Measurements from ENCODE around the gene ZNF765. TPM values are rescaled to one million over a fixed set of nuclear protein-coding genes. Genes with fewer than 3 reads are reported as not detected.
"Not testable (repeated sequence)": the region's sequence is repeated elsewhere in the genome, so short reads cannot be mapped to it uniquely, and the experiment has no call there.

The ZNF765 gene
- total RNA-seq = 10 to 100 TPM in 2 of 4 donors, 1 to 10 TPM in 2; 8.5 to 19.4 (median 9.6) TPM

GRCh38 chr19:53394974-53395839 is at the start of gene ZNF765:
Gene ZNF765 (plus strand): TSS chr19:53395149. CDS start chr19:53398016, 2,867 bp downstream.
- no peak for TF ChIP-seq CTCF (IDR thresholded peaks at IDR 0.05)
- DNase-seq (ENCODE audit: low spot score) = peak; percentile 93
- ATAC-seq (ENCODE audit: low FRiP score) = peak; percentile 99

GRCh38 chr19:53355739-53356138 is 39.2 kb upstream of the ZNF765 start:
- DNase-seq (ENCODE audit: low spot score) (no peak), ATAC-seq (ENCODE audit: low FRiP score) (no peak)
- no peak for TF ChIP-seq CTCF (IDR thresholded peaks at IDR 0.05)

DNA sequence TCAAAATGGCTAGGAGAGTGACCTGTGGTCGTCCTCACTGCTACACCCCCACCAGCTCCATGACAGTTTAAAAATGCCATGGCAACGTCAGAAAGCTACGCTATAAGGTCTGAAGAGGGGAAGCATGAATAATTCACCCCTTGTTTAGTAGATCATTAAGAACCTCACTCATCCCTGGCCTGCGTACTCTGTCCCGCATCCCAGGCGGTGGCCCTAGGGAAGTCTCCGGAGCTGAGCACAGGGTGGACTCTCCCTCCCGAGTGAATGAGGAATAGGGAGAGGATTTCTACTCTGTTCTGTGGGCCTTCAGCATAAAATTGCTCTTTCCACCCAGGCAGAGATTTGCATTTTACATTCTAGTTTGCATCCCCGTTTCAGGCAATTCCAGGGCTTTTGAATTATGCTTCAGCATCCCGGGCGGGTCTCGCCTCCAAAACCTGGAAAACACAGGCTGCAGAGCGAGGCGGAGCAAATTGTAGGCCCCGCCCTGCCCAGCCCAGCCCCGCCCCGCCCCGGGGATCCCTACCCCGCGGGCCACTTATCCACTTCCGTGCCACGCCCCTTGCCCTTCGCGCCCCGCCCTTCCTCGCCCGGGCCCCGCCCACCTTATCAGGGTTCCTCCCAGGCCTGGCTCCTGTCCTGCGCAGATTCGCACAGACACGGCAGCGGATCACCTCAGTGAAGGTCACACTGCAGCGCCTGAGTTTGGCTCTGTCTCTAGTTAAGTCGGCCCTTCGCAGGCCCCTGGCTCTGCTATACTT is 36.9 kb upstream of the ZNF765 start:
- TF ChIP-seq CTCF (IDR thresholded peaks at IDR 0.05) = no peak
- DNase-seq (ENCODE audit: low spot score) (no peak), ATAC-seq (ENCODE audit: low FRiP score) (no peak)

GRCh38 chr19:53360056-53360455 is 34.9 kb upstream of the ZNF765 start:
- DNase-seq (ENCODE audit: low spot score); ATAC-seq (ENCODE audit: low FRiP score): not testable (repeated sequence)

GRCh38 chr19:53365134-53365898 is 29.6 kb upstream of the ZNF765 start, which contains the start of gene ZNF525:
Gene ZNF525 (plus strand): TSS chr19:53365705. CDS start chr19:53372282, 6,577 bp downstream.
- peak; percentile 88 for DNase-seq (ENCODE audit: low spot score)
- peak; percentile 100 for ATAC-seq (ENCODE audit: low FRiP score)
- TF ChIP-seq CTCF (IDR thresholded peaks at IDR 0.05) = no peak

DNA sequence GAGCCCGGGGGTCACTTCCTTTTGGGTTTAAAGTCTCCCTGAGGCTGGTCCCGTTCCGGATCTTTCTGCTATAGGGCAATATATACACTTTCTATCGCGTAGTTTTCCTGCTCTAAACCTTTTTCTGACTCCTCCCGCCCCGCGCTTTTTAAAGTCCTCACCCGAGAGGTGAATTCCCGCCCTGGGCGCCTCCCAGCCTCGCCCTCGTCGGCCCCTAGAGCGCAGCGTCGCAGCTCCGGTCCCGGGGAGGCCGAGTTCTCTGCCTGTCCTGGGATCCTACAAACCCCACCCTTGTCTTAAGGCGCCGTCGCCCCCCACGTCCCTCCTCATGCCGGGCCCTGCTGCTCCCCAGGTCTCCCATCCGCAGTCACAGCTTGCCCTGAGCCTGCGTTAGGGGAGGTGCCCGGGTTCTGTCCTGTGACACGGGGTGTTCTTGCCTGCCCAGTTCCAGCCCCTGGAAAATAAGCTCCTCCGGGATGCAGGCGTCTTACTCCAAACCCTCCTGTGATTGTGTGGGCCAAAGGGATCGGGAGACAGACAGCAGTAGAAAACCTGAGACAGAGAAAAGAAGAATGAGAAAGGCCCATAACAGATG is 29.0 kb upstream of the ZNF765 start:
- no peak for TF ChIP-seq CTCF (IDR thresholded peaks at IDR 0.05)
- DNase-seq (ENCODE audit: low spot score) (no peak), ATAC-seq (ENCODE audit: low FRiP score) (peak; percentile 74)

All from omental fat pad (tissue), 4 donors.